Fibroblast of gingiva (primary cell): Measurements from ENCODE around the gene SFXN5.

Source experiments
- DNase-seq: peaks from one replicate; pipeline ENCODE4 v3.0.0-alpha.2; 2011; ENCODE audit warnings: low read depth

SFXN5 gene

GRCh38 chr2:72940786-72941185 is 130.7 kb downstream of the SFXN5 start:
- peak; percentile 53 for DNase-seq

- no peak for DNase-seq
Observed at GRCh38 chr2:72940361-72940760, 131.2 kb downstream of the SFXN5 start.

- DNase-seq: no peak
Observed at GRCh38 chr2:72938455-72938854, 133.1 kb downstream of the SFXN5 start.

- no peak for DNase-seq
Observed at GRCh38 chr2:72937356-72937669, 134.2 kb downstream of the SFXN5 start.

- DNase-seq: no peak
Observed at GRCh38 chr2:72936660-72937355, 134.7 kb downstream of the SFXN5 start.

- no peak for DNase-seq
Observed at GRCh38 chr2:72935611-72935957, 135.9 kb downstream of the SFXN5 start.

- DNase-seq: no peak
Observed at GRCh38 chr2:72934683-72935610, 136.6 kb downstream of the SFXN5 start.

GRCh38 chr2:72933646-72934151 is 137.8 kb downstream of the SFXN5 start:
- DNase-seq: no peak

- no peak for DNase-seq
Observed at GRCh38 chr2:72933207-72933606, 138.3 kb downstream of the SFXN5 start.

- no peak for DNase-seq
Observed at GRCh38 chr2:72932805-72933204, 138.7 kb downstream of the SFXN5 start.

GRCh38 chr2:72932045-72932740 is 139.3 kb downstream of the SFXN5 start:
- no peak for DNase-seq

GRCh38 chr2:72931280-72931910 is 140.1 kb downstream of the SFXN5 start:
- no peak for DNase-seq

GRCh38 chr2:72929010-72929409 is 142.5 kb downstream of the SFXN5 start:
- DNase-seq: no peak

- no peak for DNase-seq
Observed at GRCh38 chr2:72927619-72928550, 143.6 kb downstream of the SFXN5 start.

GRCh38 chr2:72926811-72927465 is 144.6 kb downstream of the SFXN5 start:
- no peak for DNase-seq

- DNase-seq: no peak
Observed at GRCh38 chr2:72926368-72926767, 145.1 kb downstream of the SFXN5 start.

- no peak for DNase-seq
Observed at GRCh38 chr2:72925328-72925943, 146.1 kb downstream of the SFXN5 start.

GRCh38 chr2:72924353-72925240 is 146.9 kb downstream of the SFXN5 start:
- no peak for DNase-seq

GRCh38 chr2:72923833-72924352 is 147.6 kb downstream of the SFXN5 start:
- no peak for DNase-seq
